Measurements from ENCODE around the gene S100A5. TPM values are rescaled to one million over a fixed set of nuclear protein-coding genes. Genes with fewer than 3 reads are reported as not detected.

Gene S100A5
- total and polyA plus RNA-seq, 10 of the 15 experiments (the other 5 are each of a cell fraction or from before 2014, with no cell fraction given): 0.47 to 0.75 (median 0.56) TPM; not detected in 6

DNA sequence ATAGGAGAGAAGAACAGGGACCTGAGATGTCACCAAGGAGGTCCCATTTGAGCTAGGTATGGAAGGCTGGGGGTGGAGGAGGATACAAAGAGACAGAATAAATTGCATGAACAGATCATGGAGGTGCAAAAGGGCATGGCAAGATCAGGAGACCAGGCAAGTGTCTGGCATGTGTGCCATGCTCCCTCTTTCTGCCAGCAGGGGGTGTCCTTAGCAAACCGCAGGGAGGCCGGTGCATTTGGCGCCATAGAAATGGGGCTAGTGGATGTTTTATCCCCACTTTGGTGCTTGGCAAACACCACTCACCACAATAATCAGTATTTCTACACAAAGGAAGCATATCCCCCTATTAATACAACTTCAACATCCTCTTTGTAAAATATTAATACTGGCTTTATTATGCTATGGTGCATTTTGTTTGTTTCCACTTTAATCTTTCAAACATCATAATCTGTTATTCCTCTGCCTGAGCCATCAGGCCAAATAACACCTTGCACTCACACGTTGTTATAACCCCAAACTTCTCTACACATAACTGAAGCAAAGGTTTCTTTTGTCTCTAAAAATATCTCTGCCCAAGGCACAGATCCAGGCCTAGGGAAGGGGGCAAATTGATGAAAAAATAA lies 30.9 kb downstream of the S100A5 start (continued):
- TF ChIP-seq, protein P1, sequence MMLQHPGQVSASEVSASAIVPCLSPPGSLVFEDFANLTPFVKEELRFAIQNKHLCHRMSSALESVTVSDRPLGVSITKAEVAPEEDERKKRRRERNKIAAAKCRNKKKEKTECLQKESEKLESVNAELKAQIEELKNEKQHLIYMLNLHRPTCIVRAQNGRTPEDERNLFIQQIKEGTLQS (IDR thresholded peaks at IDR 0.05; ENCODE audit: borderline replicate concordance, extremely low read depth, low read depth, low read length): no peak
- peak in 1 of 2 experiments; percentile 40; a peak in 1 of 4 replicates for TF ChIP-seq BHLHE40 (IDR thresholded peaks at IDR 0.05; ENCODE audit: borderline replicate concordance in 1 of 2, low read depth in 2 of 2, low read length in 1 of 2)

DNA sequence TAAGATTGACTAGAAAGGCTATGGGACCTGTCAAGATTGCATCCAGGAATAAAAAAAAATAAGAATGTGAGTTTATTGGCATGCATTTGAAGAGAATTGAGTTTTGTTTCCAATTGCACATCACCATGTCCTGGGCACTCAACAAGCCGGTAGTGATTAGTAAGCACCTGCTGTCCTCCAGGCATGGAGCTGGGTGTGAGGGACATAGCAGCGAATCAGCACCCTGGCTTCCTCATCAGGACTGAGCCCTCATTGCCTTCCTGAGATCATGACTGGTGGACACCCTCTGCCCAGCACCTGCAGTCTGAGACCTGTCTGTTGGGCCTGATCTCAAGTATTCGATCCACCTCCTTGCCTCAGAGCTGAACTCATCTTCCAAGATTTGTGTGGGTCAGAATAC lies 31.7 kb downstream of the S100A5 start:
- SMC1A ChIA-PET (ENCODE audit: uncharacterized antibody, unreplicated experiment): interaction anchor here (0.9 to 3.7 kb wide), 5 partner anchors 12 to 109 kb away, joined by 3 to 41 read pairs (median 10); no protein-coding TSS in a partner anchor
- Histone ChIP-seq H3K79me2 (ENCODE audit: control insufficient read depth, insufficient read depth, low read length) (no peaks in the 10 kb centered on the region), H3K4me1 (ENCODE audit: control insufficient read depth, insufficient read depth, low read length) (no peaks in the 10 kb centered on the region), H3K9me3 (replicated peaks; ENCODE audit: control insufficient read depth, insufficient read depth, low read length) (no peaks in the 10 kb centered on the region), H3K27ac (ENCODE audit: control insufficient read depth, insufficient read depth) (no peak overlapping the region), H4K20me1 (ENCODE audit: control insufficient read depth, insufficient read depth) (no peaks in the 10 kb centered on the region), H3K9ac (ENCODE audit: control insufficient read depth, insufficient read depth, low read length) (no peak overlapping the region), H3K36me3 (ENCODE audit: control insufficient read depth in 2 of 2, insufficient read depth in 2 of 2, low read length in 1 of 2) (no peaks in the 10 kb centered on the region), H3K4me2 (ENCODE audit: control insufficient read depth, insufficient read depth) (no peak overlapping the region), H2AFZ (ENCODE audit: control insufficient read depth, low read depth, low read length) (no peak overlapping the region), H3K4me3 (no peak overlapping the region), H3K27me3 (replicated peaks in 1 of 2; ENCODE audit: control insufficient read depth in 2 of 2, insufficient read depth in 2 of 2, low read length in 1 of 2) (no peaks in the 10 kb centered on the region)
- intact Hi-C loops (cut with micrococcal nuclease; ENCODE audit: unreplicated experiment) (no loop called here), in situ Hi-C loops (cut with MboI) (loop anchor here (5.0 to 10.0 kb wide), 2 partner anchors 53 to 486 kb away; partner anchors contain the start of gene RPS27)
- TF ChIP-seq NR2F1 (conservative IDR thresholded peaks at IDR 0.05) (no peak), TCF7 (IDR thresholded peaks at IDR 0.05; ENCODE audit: borderline replicate concordance) (no peak), ATF7 (IDR thresholded peaks at IDR 0.05; ENCODE audit: low read depth) (no peak), SUPT20H (IDR thresholded peaks at IDR 0.05; ENCODE audit: borderline replicate concordance, control insufficient read depth, low read depth, low read length) (no peak), PML (IDR thresholded peaks at IDR 0.05; ENCODE audit: low read length) (no peak)
- FAIRE-seq (no peak), ATAC-seq (no peak), DNase-seq (ENCODE audit: low read depth, low spot score) (no peak)
- WGBS (ENCODE audit: insufficient coverage, insufficient replicate concordance, low lambda C conversion rate, missing lambda C conversion rate): 33% methylated on average over 3 of the region's 3 CpGs
- POLR2A ChIA-PET: no interaction called here
- CTCF ChIA-PET: interaction anchor here (0.8 to 7.3 kb wide), 11 partner anchors 11 to 156 kb away, joined by 3 to 191 read pairs (median 15); partner anchors contain the start of genes S100A2 and S100A4
- RAD21 ChIA-PET (ENCODE audit: unreplicated experiment): interaction anchor here (4.5 kb wide), 1 partner anchor 60 kb away, joined by 59 read pairs; no protein-coding TSS in a partner anchor
- no TSS peak for BruUV-seq (replicated peaks)

Data from GM12878 (cell line).